Body of pancreas (tissue), 4 donors: Measurements from ENCODE around the gene PRKG1. TPM values are rescaled to one million over a fixed set of nuclear protein-coding genes. Genes with fewer than 3 reads are reported as not detected.
"Not testable (repeated sequence)": the region's sequence is repeated elsewhere in the genome, so short reads cannot be mapped to it uniquely, and the experiment has no call there.

Experiments used
- ATAC-seq: fragments of 150-250 bp; one replicate; pipeline ENCODE4 v1.9.1; 2016
- DNase-seq, 4 donors: peaks; one replicate each; pipeline ENCODE4 v3.0.0-alpha.2; 2019
- H3K27ac ChIP-seq, 4 donors: fragments of 200-600 bp; sonication (generic); 1 replicate in 3 of 4; 2 replicates in 1 of 4; pipeline versions ENCODE4 v1.5.1 to v1.6.1; 2016 to 2019; ENCODE audit warnings: mild to moderate bottlenecking in 1 of 4, mixed read lengths in 1 of 4, moderate library complexity in 1 of 4
- H3K27me3 ChIP-seq, 2 donors: fragments of 200-600 bp; sonication (generic); one replicate each; pipeline ENCODE4 v1.6.0; 2016; ENCODE audit warnings: mild to moderate bottlenecking in 1 of 2
- H3K36me3 ChIP-seq, 2 donors: fragments of 200-600 bp; sonication (generic); replicated peaks in 1 of 2; 2 replicates each; pipeline ENCODE4 v1.5.1; 2016; ENCODE audit warnings: low read depth in 2 of 2; ENCODE audit not compliant: insufficient read depth in 1 of 2
- H3K4me1 ChIP-seq: fragments of 200-600 bp; sonication (generic); one replicate; pipeline ENCODE4 v1.6.0; 2016
- H3K4me3 ChIP-seq, 2 donors: fragments of 200-600 bp; sonication (generic); 1 replicate in 1 of 2; 2 replicates in 1 of 2; pipeline ENCODE4 v1.5.1; 2016 to 2019
- H3K9me3 ChIP-seq, 3 donors: fragments of 200-600 bp; sonication (generic); 1 replicate in 2 of 3; 2 replicates in 1 of 3; pipeline ENCODE4 v1.5.1; 2016
- POLR2A ChIP-seq, 3 donors: fragments of 450-650 bp; IDR thresholded peaks; one replicate each; pipeline ENCODE4 v1.6.1; 2016; ENCODE audit warnings: antibody characterized with exemption in 3 of 3, mild to moderate bottlenecking in 2 of 3
- WGBS, 2 donors: methylation state at CpG; one replicate each; pipeline ENCODE4 v1.1.5; 2017; 5-methylcytosine and 5-hydroxymethylcytosine counted together
- intact Hi-C: fragments of 100-400 bp; cut with DNase I; formaldehyde crosslinking; loops from one replicate; pipeline ENCODE4 v1.15.1; 2023
- total RNA-seq, 2 donors: library from RNA; depleted of rRNA; stranded (reverse); fragments of >200 nt; gene quantifications; one replicate each; pipeline ENCODE4 v1.1.0, GENCODE V29; 2016
- TF ChIP-seq, protein P1 (sequence below), 7 experiments: fragments of 450-650 bp in 4 of 7; fragments of 200-600 bp in 3 of 7; sonication (generic) in 3 of 7; IDR thresholded peaks; one replicate each; pipeline ENCODE4 v1.5.1; 2016 to 2019; ENCODE audit warnings: antibody characterized with exemption in 7 of 7

The PRKG1 gene
- total RNA-seq, 2 donors from 2014 or later = 14.2 to 18.9 TPM

DNA sequence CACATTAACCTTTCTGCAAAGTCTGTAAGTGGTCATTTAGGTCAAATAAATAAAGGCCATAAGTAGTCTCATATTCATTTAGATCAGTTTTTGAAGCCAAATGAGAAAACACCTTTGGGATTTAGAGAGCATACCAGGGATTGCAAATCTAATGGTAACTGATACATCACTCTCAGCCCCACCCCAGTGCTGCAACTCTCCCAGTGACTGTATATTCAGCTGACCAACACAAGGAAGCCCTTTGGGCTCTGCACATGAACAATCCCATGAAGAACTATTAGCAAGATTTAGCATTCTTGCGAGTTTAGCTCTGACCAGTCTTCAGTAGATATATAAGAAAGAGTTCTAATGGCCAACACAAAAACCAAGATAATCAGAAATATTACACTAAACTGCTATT, 372.8 kb downstream of the PRKG1 start:
- no peak for DNase-seq

DNA sequence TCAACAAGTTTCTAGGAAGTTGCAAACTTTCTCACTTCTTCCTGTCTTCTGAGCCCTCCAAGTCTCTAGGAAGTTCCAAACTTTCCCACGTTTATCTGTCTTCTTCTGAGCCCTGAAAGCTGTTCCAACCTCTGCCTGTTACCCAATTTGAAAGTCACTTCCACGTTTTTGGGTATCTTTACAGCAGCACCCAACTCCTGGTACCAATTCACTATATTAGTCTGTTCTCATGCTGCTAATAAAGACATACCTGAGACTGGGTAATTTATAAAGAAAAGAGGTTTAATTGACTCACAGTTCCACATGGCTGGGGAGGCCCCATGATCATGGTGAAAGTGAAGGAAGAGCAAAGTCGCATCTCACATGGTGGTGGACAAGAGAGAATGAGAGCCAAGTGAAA, 381.5 kb downstream of the PRKG1 start:
- intact Hi-C loops, H3K9me3 ChIP-seq, H3K36me3 ChIP-seq, H3K4me1 ChIP-seq, H3K27me3 ChIP-seq, ATAC-seq, DNase-seq, H3K27ac ChIP-seq, H3K4me3 ChIP-seq: not testable (repeated sequence)
- WGBS, 2 donors = 77% methylated on average over 3 of the region's 3 CpGs

More for the DNA sequence above, 372.8 kb downstream of the PRKG1 start:
- Histone ChIP-seq H3K36me3 (no peaks in the 10 kb centered on the region), H3K4me1 (no peaks in the 10 kb centered on the region), H3K4me3 (no peak overlapping the region), H3K27ac (no peak overlapping the region), H3K9me3 (no peaks in the 10 kb centered on the region), H3K27me3 (no peaks in the 10 kb centered on the region)
- intact Hi-C loops = no loop called here
- TF ChIP-seq, protein P1, sequence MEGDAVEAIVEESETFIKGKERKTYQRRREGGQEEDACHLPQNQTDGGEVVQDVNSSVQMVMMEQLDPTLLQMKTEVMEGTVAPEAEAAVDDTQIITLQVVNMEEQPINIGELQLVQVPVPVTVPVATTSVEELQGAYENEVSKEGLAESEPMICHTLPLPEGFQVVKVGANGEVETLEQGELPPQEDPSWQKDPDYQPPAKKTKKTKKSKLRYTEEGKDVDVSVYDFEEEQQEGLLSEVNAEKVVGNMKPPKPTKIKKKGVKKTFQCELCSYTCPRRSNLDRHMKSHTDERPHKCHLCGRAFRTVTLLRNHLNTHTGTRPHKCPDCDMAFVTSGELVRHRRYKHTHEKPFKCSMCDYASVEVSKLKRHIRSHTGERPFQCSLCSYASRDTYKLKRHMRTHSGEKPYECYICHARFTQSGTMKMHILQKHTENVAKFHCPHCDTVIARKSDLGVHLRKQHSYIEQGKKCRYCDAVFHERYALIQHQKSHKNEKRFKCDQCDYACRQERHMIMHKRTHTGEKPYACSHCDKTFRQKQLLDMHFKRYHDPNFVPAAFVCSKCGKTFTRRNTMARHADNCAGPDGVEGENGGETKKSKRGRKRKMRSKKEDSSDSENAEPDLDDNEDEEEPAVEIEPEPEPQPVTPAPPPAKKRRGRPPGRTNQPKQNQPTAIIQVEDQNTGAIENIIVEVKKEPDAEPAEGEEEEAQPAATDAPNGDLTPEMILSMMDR (IDR thresholded peaks at IDR 0.05) = no peak
- TF ChIP-seq POLR2A (IDR thresholded peaks at IDR 0.05) = no peak
- 80 to 97% methylated on average over 1 of the region's 1 CpG for WGBS, 2 donors
- no peak for ATAC-seq

DNA sequence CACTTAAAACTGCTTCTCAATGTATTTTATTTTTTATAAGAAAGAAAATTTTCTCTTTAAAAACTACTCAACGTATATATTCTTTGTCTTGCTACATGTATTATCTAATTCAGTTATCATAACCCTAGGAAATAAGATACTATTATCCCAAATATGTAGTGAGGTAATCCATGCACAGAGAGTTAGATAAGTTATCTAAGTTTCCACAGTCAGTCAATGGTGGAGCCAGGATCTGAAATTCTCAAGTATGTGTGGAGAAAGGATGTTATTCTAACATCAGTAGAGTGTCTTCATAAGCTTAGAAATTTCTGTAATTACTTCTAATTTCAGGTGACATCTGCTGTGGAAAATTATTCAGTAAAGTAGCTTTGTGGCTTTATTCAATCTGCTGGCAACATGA, 385.2 kb downstream of the PRKG1 start:
- Histone ChIP-seq H3K4me1 (peaks cover 7% of the 10 kb centered on the region), H3K9me3 (no peaks in the 10 kb centered on the region), H3K27me3 (no peaks in the 10 kb centered on the region), H3K27ac (no peak overlapping the region), H3K4me3 (no peak overlapping the region), H3K36me3 (no peaks in the 10 kb centered on the region)
- intact Hi-C loops = no loop called here
- ATAC-seq = no peak
- WGBS, 2 donors = 50 to 55% methylated on average over 1 of the region's 1 CpG
- no peak for DNase-seq
- no peak for TF ChIP-seq POLR2A (IDR thresholded peaks at IDR 0.05)
- TF ChIP-seq, protein P1 (IDR thresholded peaks at IDR 0.05) = no peak

DNA sequence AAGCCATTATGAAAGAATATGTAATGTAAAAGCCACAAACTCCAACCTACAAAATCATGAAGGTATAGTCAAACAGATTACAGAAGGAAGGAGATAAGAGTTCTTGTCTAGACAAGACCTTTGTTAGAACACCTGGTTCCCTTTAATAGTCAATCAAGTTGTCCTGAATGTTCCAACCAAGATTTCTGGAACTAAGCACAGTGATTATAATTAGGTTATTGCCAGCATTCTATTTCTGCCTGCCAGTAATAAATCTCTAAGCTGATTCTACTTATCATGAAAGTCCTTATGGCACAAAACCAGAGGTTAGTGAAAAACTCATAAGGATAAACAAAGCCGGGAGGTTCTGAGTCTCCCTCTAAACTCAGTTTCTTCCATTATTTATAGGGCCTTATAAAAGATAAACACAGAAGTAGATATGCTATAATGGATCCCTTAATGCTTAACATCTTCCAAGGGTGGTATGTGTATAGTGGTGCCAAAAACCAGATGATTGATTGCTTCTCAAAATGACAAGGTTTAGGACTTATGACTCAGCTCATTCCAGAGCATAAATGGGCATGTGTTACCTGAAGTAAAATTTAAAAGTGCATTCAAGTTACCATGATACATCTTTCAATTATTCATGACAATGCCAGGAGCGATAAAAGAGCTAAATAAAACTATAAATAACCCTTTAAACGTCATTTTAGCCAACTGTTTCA, 387.9 kb downstream of the PRKG1 start:
- H3K27ac ChIP-seq = peak overlapping the region in 2 of 4 donors; percentile 7 to 48
- intact Hi-C loops = no loop called here
- TF ChIP-seq POLR2A (IDR thresholded peaks at IDR 0.05) = no peak
- TF ChIP-seq, protein P1 (IDR thresholded peaks at IDR 0.05) = no peak
- no peaks in the 10 kb centered on the region for H3K27me3 ChIP-seq
- DNase-seq (no peak), ATAC-seq (peak; percentile 87)
- H3K4me1 ChIP-seq = peaks cover 14% of the 10 kb centered on the region
- no peak overlapping the region for H3K4me3 ChIP-seq
- H3K9me3 ChIP-seq = no peaks in the 10 kb centered on the region
- no peaks in the 10 kb centered on the region for H3K36me3 ChIP-seq
- 23 to 25% methylated on average over 3 of the region's 3 CpGs for WGBS, 2 donors

DNA sequence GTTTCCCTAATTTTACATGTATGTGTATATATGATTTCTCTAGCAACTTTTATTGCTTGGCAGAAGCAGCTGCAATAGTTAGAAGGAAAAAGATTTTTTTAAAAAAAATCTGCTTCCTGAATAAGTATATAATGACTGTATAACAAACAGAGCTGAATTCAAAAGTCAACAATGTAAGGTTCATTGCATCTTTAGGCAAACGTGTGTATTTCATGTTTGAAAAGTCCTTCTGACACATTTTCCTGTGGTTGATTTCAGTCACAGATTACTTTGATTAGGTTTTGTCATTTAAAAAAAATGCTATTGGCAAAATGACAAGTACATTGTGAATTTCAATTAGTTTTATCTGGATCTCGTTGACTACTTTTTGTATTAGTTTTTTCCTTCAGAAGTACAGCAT, 394.1 kb downstream of the PRKG1 start:
- DNase-seq = no peak

More for the DNA sequence above, 394.1 kb downstream of the PRKG1 start:
- H3K36me3 ChIP-seq = no peaks in the 10 kb centered on the region
- TF ChIP-seq, protein P1 (IDR thresholded peaks at IDR 0.05) = no peak
- no peak for TF ChIP-seq POLR2A (IDR thresholded peaks at IDR 0.05)
- no peaks in the 10 kb centered on the region for H3K27me3 ChIP-seq
- H3K9me3 ChIP-seq = no peaks in the 10 kb centered on the region
- ATAC-seq = no peak
- H3K4me1 ChIP-seq = peaks cover 7% of the 10 kb centered on the region
- 35 to 55% methylated on average over 2 of the region's 2 CpGs for WGBS, 2 donors
- H3K27ac ChIP-seq = no peak overlapping the region
- H3K4me3 ChIP-seq = no peak overlapping the region
- intact Hi-C loops = no loop called here
